ENCODE data around the gene RBM43.

The RBM43 gene

GRCh38 chr2:151243468-151243867 is 18.2 kb downstream of the RBM43 start:
- TF ChIP-seq POLR2AphosphoS5 (IDR thresholded peaks at IDR 0.05; ENCODE audit: low read depth, low read length) (no peak), FOXP2 (optimal IDR thresholded peaks at IDR 0.05; ENCODE audit: borderline replicate concordance, extremely low read depth, extremely low read length, insufficient read depth) (no peak), SIN3A (IDR thresholded peaks at IDR 0.05; ENCODE audit: borderline replicate concordance, insufficient read depth, low read length) (no peak), REST (IDR thresholded peaks at IDR 0.05; ENCODE audit: insufficient read depth in 1 of 2, low read depth in 2 of 2, low read length in 2 of 2) (no peak), TAF1 (IDR thresholded peaks at IDR 0.05; ENCODE audit: borderline replicate concordance, insufficient read depth, low read length) (no peak)

DNA sequence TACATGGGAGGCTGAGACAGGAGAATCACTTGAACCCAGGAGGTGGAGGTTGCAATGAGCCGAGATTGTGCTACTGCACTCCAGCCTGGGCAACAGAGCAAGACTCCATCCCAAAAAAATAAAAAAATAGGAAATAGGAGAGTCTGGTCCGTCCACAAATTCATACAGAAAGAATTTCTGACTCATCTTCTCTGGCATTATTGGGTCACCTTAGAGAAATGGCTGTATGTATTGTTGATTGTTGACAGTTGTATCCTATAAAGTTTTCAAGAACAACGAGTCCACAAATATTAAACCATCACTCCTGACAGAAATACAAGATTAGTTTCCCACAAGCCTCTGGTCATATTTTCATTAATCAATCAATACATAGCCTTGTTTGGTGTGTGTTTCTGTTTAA is 20.4 kb downstream of the RBM43 start:
- no peak for TF ChIP-seq FOXP2 (optimal IDR thresholded peaks at IDR 0.05; ENCODE audit: borderline replicate concordance, extremely low read depth, extremely low read length, insufficient read depth)
- TF ChIP-seq TAF1 (IDR thresholded peaks at IDR 0.05; ENCODE audit: borderline replicate concordance, insufficient read depth, low read length) = no peak
- no peak for TF ChIP-seq SIN3A (IDR thresholded peaks at IDR 0.05; ENCODE audit: borderline replicate concordance, insufficient read depth, low read length)
- TF ChIP-seq POLR2AphosphoS5 (IDR thresholded peaks at IDR 0.05; ENCODE audit: low read depth, low read length) = no peak
- no peak for TF ChIP-seq REST (IDR thresholded peaks at IDR 0.05; ENCODE audit: insufficient read depth in 1 of 2, low read depth in 2 of 2, low read length in 2 of 2)

- TF ChIP-seq TAF1 (IDR thresholded peaks at IDR 0.05; ENCODE audit: borderline replicate concordance, insufficient read depth, low read length) (no peak), FOXP2 (optimal IDR thresholded peaks at IDR 0.05; ENCODE audit: borderline replicate concordance, extremely low read depth, extremely low read length, insufficient read depth) (no peak), REST (IDR thresholded peaks at IDR 0.05; ENCODE audit: insufficient read depth in 1 of 2, low read depth in 2 of 2, low read length in 2 of 2) (no peak), POLR2AphosphoS5 (IDR thresholded peaks at IDR 0.05; ENCODE audit: low read depth, low read length) (no peak), SIN3A (IDR thresholded peaks at IDR 0.05; ENCODE audit: borderline replicate concordance, insufficient read depth, low read length) (no peak)
Measured at GRCh38 chr2:151240433-151240832, 21.2 kb downstream of the RBM43 start.

DNA sequence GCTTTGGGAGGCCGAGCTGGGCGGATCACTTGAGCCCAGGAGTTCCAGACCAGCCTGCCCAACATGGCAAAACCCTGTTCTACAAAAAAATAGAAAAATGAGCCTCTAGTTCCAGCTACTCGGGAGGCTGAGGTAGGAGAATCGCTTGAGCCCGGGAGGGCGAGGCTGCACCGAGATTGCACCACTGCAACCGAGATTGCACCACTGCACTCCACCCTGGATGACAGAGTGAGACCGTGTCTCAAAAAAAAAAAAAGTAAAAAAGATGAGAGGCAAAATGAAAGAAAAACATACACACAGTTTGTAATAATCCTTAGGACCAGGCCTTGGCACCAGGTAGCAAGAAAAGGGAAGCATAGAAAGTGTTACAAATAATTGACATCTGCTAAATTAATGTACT is 22.0 kb downstream of the RBM43 start:
- TF ChIP-seq POLR2AphosphoS5 (IDR thresholded peaks at IDR 0.05; ENCODE audit: low read depth, low read length) = no peak
- TF ChIP-seq TAF1 (IDR thresholded peaks at IDR 0.05; ENCODE audit: borderline replicate concordance, insufficient read depth, low read length) = no peak
- no peak for TF ChIP-seq REST (IDR thresholded peaks at IDR 0.05; ENCODE audit: insufficient read depth in 1 of 2, low read depth in 2 of 2, low read length in 2 of 2)
- no peak for TF ChIP-seq FOXP2 (optimal IDR thresholded peaks at IDR 0.05; ENCODE audit: borderline replicate concordance, extremely low read depth, extremely low read length, insufficient read depth)
- TF ChIP-seq SIN3A (IDR thresholded peaks at IDR 0.05; ENCODE audit: borderline replicate concordance, insufficient read depth, low read length) = no peak
